Testis (tissue), 3 donors: ENCODE measurements around the gene NTM. TPM values are rescaled to one million over a fixed set of nuclear protein-coding genes. Genes with fewer than 3 reads are reported as not detected.

Source experiments
- DNase-seq: peaks from one replicate; pipeline ENCODE4 v3.0.0-alpha.2; 2019
- H3K27ac ChIP-seq, 2 donors: fragments of 200-600 bp; sonication (generic); one replicate each; pipeline ENCODE4 v1.5.1; 2019
- H3K27me3 ChIP-seq: fragments of 200-600 bp; sonication (generic); one replicate; pipeline ENCODE4 v1.5.1; 2019
- H3K36me3 ChIP-seq: fragments of 200-600 bp; sonication (generic); one replicate; pipeline ENCODE4 v1.5.1; 2017; ENCODE audit warnings: low read depth; ENCODE audit errors: missing control alignments
- H3K4me1 ChIP-seq: fragments of 200-600 bp; sonication (generic); one replicate; pipeline ENCODE4 v1.5.1; 2019
- H3K4me3 ChIP-seq, 2 donors: fragments of 200-600 bp; sonication (generic); one replicate each; pipeline ENCODE4 v1.5.1; 2017 to 2019
- H3K9me3 ChIP-seq: fragments of 200-600 bp; sonication (generic); one replicate; pipeline ENCODE4 v1.5.1; 2017
- POLR2A ChIP-seq: fragments of 450-650 bp; IDR thresholded peaks from one replicate; pipeline ENCODE4 v1.6.1; 2017; ENCODE audit warnings: antibody characterized with exemption, mild to moderate bottlenecking, moderate library complexity
- WGBS, 2 donors: methylation state at CpG; one replicate each; pipeline ENCODE4 v1.1.5; 2018; 5-methylcytosine and 5-hydroxymethylcytosine counted together
- intact Hi-C: fragments of 100-400 bp; cut with DNase I; formaldehyde crosslinking; loops from one replicate; pipeline ENCODE4 v1.15.1; 2023; ENCODE audit warnings: low total_unique reads
- polyA plus RNA-seq: library from polyadenylated mRNA; stranded (reverse); fragments of 350-450 nt; fragmentation: Illumina TruSeq; extraction: RNeasy Lipid Tissue Mini Kit (QIAGEN cat#74804); gene quantifications from one replicate; pipeline ENCODE4 v1.2.3, GENCODE V29; 2014; ENCODE audit warnings: low read depth, low replicate concordance; ENCODE audit not compliant: insufficient read depth
- total RNA-seq, 2 donors: library from RNA; depleted of rRNA; stranded (reverse); fragments of >200 nt; gene quantifications; one replicate each; pipeline ENCODE4 v1.2.3, GENCODE V29; 2016
- TF ChIP-seq, protein P1 (sequence below), 3 experiments: fragments of 450-650 bp in 2 of 3; fragments of 200-600 bp in 1 of 3; sonication (generic) in 1 of 3; IDR thresholded peaks; one replicate each; pipeline ENCODE4 v1.5.1; 2016 to 2019; ENCODE audit warnings: antibody characterized with exemption in 3 of 3, mild to moderate bottlenecking in 2 of 3, moderate library complexity in 1 of 3

The NTM gene
- total and polyA plus RNA-seq, 3 donors from 2014 or later, result 1.7 to 4.5 (median 1.8) TPM

DNA sequence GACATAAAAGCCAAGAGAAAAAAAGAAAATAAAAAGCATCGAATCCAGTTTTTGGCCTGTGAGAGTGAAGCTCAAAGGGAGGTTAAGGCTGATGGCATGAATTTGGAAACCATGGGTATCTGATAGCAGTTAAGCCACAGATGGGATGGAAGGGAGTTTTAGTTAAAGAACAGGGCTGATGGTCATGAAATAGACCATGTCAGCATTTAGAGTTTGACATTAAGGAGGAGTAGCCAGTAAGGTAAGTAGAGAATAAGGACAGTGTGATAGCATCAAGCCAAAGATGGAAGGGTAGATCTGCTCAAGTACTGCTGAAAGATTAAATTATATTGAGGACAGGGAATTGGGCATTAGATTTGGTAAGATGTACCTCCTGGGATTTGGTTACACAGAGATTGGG, 826.5 kb downstream of the NTM start:
- Histone ChIP-seq H3K4me1 (no peaks in the 10 kb centered on the region), H3K4me3 (no peak overlapping the region), H3K9me3 (no peaks in the 10 kb centered on the region), H3K36me3 (no peaks in the 10 kb centered on the region), H3K27ac (no peak overlapping the region), H3K27me3 (no peaks in the 10 kb centered on the region)
- TF ChIP-seq, protein P1, sequence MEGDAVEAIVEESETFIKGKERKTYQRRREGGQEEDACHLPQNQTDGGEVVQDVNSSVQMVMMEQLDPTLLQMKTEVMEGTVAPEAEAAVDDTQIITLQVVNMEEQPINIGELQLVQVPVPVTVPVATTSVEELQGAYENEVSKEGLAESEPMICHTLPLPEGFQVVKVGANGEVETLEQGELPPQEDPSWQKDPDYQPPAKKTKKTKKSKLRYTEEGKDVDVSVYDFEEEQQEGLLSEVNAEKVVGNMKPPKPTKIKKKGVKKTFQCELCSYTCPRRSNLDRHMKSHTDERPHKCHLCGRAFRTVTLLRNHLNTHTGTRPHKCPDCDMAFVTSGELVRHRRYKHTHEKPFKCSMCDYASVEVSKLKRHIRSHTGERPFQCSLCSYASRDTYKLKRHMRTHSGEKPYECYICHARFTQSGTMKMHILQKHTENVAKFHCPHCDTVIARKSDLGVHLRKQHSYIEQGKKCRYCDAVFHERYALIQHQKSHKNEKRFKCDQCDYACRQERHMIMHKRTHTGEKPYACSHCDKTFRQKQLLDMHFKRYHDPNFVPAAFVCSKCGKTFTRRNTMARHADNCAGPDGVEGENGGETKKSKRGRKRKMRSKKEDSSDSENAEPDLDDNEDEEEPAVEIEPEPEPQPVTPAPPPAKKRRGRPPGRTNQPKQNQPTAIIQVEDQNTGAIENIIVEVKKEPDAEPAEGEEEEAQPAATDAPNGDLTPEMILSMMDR (IDR thresholded peaks at IDR 0.05), result no peak
- no peak for TF ChIP-seq POLR2A
- no peak for DNase-seq
- whole genome bisulfite sequencing, 2 donors, result 96 to 100% methylated on average over 1 of the region's 1 CpG
- intact Hi-C loops, result no loop called here

GRCh38 chr11:132200353-132200936, 830.0 kb downstream of the NTM start:
- DNase-seq, result no peak
- no peaks in the 10 kb centered on the region for H3K9me3 ChIP-seq
- intact Hi-C loops, result no loop called here
- H3K4me1 ChIP-seq, result no peaks in the 10 kb centered on the region
- no peak overlapping the region for H3K4me3 ChIP-seq
- no peak overlapping the region for H3K27ac ChIP-seq
- 79 to 85% methylated on average over 6 of the region's 6 CpGs for WGBS, 2 donors
- no peaks in the 10 kb centered on the region for H3K27me3 ChIP-seq
- no peaks in the 10 kb centered on the region for H3K36me3 ChIP-seq
- TF ChIP-seq POLR2A, result no peak
- TF ChIP-seq, protein P1 (IDR thresholded peaks at IDR 0.05), result no peak

DNA sequence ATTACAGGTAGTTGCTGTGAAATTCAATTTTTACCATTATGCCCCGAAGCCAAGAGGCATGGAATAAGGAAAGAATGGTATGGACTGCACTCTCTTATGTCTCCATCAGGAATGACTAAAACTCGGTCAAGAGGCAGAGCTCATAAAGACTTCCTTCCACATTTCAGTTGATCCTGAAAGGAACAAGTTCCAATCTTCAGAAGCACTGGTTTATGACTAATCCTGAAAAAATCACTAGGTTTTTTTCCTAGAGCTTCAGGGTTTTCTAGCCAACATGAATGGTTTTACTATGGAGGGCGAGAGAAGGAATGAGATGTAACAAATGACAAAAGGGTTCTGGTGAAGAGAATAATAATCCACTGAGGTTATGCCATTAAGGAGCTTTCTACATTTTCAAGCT, 832.2 kb downstream of the NTM start:
- Histone ChIP-seq H3K27me3 (no peaks in the 10 kb centered on the region), H3K27ac (no peak overlapping the region), H3K4me3 (no peak overlapping the region), H3K4me1 (no peaks in the 10 kb centered on the region), H3K9me3 (no peaks in the 10 kb centered on the region), H3K36me3 (no peaks in the 10 kb centered on the region)
- intact Hi-C loops, result no loop called here
- DNase-seq, result no peak
- TF ChIP-seq POLR2A, result no peak
- TF ChIP-seq, protein P1 (IDR thresholded peaks at IDR 0.05), result no peak
- WGBS, 2 donors, result 84 to 89% methylated on average over 3 of the region's 3 CpGs

- Histone ChIP-seq H3K4me3 (no peak overlapping the region), H3K27ac (no peak overlapping the region), H3K4me1 (no peaks in the 10 kb centered on the region), H3K27me3 (no peaks in the 10 kb centered on the region), H3K36me3 (no peaks in the 10 kb centered on the region), H3K9me3 (no peaks in the 10 kb centered on the region)
- 81 to 97% methylated on average over 4 of the region's 4 CpGs for WGBS, 2 donors
- intact Hi-C loops, result no loop called here
- no peak for DNase-seq
- no peak for TF ChIP-seq POLR2A
- TF ChIP-seq, protein P1 (IDR thresholded peaks at IDR 0.05), result no peak
Measured at GRCh38 chr11:132205006-132205405, 834.6 kb downstream of the NTM start.

DNA sequence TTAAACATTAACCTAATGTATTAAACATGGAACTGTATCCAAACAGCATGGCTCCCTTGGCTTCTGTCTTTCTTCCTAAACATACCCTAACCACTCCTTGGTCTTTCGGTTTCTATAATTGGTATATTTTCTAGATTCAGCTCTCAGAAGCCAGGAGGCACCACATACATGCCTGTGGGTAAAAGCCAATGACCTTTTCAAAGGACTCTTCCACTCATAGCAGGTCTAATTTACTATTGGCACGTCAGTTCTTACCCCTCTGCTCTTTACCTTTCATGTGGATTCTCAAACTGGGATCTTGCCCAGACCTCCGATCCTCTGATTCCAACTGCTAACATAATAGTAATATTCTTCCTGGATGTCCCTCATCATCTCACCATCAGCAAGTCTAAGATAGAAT, 835.1 kb downstream of the NTM start:
- WGBS, 2 donors, result 70 to 91% methylated on average over 3 of the region's 3 CpGs

More for the DNA sequence above, 835.1 kb downstream of the NTM start:
- H3K9me3 ChIP-seq, result no peaks in the 10 kb centered on the region
- no peak for DNase-seq
- no peaks in the 10 kb centered on the region for H3K36me3 ChIP-seq
- no peaks in the 10 kb centered on the region for H3K4me1 ChIP-seq
- no peaks in the 10 kb centered on the region for H3K27me3 ChIP-seq
- no peak overlapping the region for H3K4me3 ChIP-seq
- H3K27ac ChIP-seq, result no peak overlapping the region
- intact Hi-C loops, result no loop called here
- TF ChIP-seq, protein P1 (IDR thresholded peaks at IDR 0.05), result no peak
- TF ChIP-seq POLR2A, result no peak
